Effector memory CD8-positive, alpha-beta T cell (primary cell): Measurements from ENCODE around the gene UGDH.
"Not testable (repeated sequence)": the region's sequence is repeated elsewhere in the genome, so short reads cannot be mapped to it uniquely, and the experiment has no call there.

Experiments
- ATAC-seq: fragments of 150-1000 bp; cut with Tn5 transposase; replicated peaks from 2 replicates; pipeline ENCODE4 v1.10.0; 2021; ENCODE audit warnings: mild to moderate bottlenecking, moderate library complexity
- DNase-seq, 3 experiments: peaks; one replicate each; pipeline ENCODE4 v3.0.0; 2021
- H3K27ac Mint-ChIP-seq, 2 donors: one replicate each; pipeline ENCODE4 v1.8.0; 2022; ENCODE audit warnings: mild to moderate bottlenecking in 2 of 2, mixed read lengths in 2 of 2, moderate library complexity in 2 of 2
- H3K27me3 Mint-ChIP-seq, 2 donors: one replicate each; pipeline ENCODE4 v1.8.0; 2022; ENCODE audit warnings: mixed read lengths in 2 of 2
- H3K36me3 Mint-ChIP-seq: one replicate; pipeline ENCODE4 v1.8.0; 2022; ENCODE audit warnings: mild to moderate bottlenecking, moderate library complexity, mixed read lengths; ENCODE audit not compliant: insufficient read depth
- H3K4me1 Mint-ChIP-seq, 2 donors: one replicate each; pipeline ENCODE4 v1.8.0; 2022; ENCODE audit warnings: low read depth in 2 of 2, mixed read lengths in 2 of 2
- H3K4me3 Mint-ChIP-seq, 2 donors: one replicate each; pipeline ENCODE4 v1.8.0; 2022; ENCODE audit warnings: mild to moderate bottlenecking in 2 of 2, mixed read lengths in 2 of 2, moderate library complexity in 2 of 2
- H3K9me3 Mint-ChIP-seq, 2 donors: one replicate each; pipeline ENCODE4 v1.8.0; 2022; ENCODE audit warnings: mixed read lengths in 2 of 2

Gene UGDH

DNA sequence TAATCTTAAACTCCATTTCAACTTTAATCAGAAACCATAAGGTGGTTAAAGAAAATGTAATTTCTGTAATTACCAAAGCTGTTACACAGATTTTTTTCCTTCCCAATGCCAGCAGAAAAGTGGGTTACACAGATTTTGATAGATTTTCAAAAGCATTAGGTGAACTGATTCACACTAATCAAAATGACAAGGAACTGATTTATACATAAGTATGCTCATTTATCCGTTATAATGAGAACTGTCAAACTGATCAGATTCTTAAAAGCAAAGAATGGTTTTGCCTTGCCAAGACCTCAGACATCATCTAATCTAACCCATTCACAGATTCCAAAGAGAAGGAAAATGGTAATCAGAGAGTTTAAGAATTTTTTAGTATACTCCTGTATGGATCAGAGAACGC lies 5.2 kb downstream of the UGDH start:
- H3K36me3 Mint-ChIP-seq: peaks cover 3% of the 10 kb centered on the region
- no peak for DNase-seq
- no peaks in the 10 kb centered on the region for H3K27me3 Mint-ChIP-seq
- H3K4me1 Mint-ChIP-seq: peaks cover 13 to 14% of the 10 kb centered on the region in 2 donors
- ATAC-seq: no peak
- no peaks in the 10 kb centered on the region for H3K9me3 Mint-ChIP-seq
- H3K4me3 Mint-ChIP-seq: no peak overlapping the region
- H3K27ac Mint-ChIP-seq: no peak overlapping the region

DNA sequence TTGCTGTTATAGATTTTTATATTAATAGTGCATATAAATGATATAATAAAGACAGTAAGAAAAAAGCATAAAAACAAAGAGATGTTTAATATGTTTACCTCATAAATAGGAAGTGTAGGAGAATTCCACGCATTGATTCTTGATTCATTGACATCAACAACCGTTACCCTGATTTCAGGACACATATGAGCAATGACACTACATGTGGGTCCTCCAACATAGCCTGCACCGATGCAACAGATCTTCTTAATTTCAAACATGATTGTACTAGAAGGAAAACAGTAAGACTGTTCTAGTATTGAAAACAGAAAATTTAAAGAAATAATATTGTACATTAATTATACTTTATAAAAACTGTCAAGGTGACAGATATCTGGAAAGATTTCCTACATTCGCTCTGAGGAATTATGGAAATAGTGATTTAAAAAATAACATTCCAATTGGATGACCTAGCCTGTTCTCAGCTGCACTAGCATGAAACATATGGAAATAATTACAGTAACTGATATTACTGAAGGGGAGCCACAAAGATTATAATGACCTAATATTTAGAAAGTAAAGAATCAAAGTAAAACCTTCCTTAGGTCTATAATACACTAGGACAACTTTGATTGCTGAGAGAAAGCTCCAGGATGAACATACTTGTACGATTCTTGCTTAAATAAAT lies 5.9 kb downstream of the UGDH start:
- Mint-ChIP-seq H3K36me3 (peaks cover 3% of the 10 kb centered on the region), H3K27ac (no peak overlapping the region), H3K9me3 (no peaks in the 10 kb centered on the region), H3K4me1 (peaks cover 9 to 10% of the 10 kb centered on the region in 2 donors), H3K27me3 (no peaks in the 10 kb centered on the region), H3K4me3 (no peak overlapping the region)
- DNase-seq: no peak
- no peak for ATAC-seq

GRCh38 chr4:39518484-39518883 lies 8.8 kb downstream of the UGDH start:
- H3K4me3 Mint-ChIP-seq: no peak overlapping the region
- peaks cover 7% of the 10 kb centered on the region for H3K36me3 Mint-ChIP-seq
- DNase-seq (no peak), ATAC-seq (no peak)
- no peaks in the 10 kb centered on the region for H3K9me3 Mint-ChIP-seq
- no peaks in the 10 kb centered on the region for H3K27me3 Mint-ChIP-seq
- H3K4me1 Mint-ChIP-seq: no peaks in the 10 kb centered on the region
- no peak overlapping the region for H3K27ac Mint-ChIP-seq

GRCh38 chr4:39516407-39516966 lies 10.8 kb downstream of the UGDH start:
- Mint-ChIP-seq H3K9me3 (no peaks in the 10 kb centered on the region), H3K27me3 (no peaks in the 10 kb centered on the region), H3K27ac (no peak overlapping the region), H3K36me3 (peaks cover 11% of the 10 kb centered on the region), H3K4me3 (no peak overlapping the region), H3K4me1 (no peaks in the 10 kb centered on the region)
- DNase-seq (no peak), ATAC-seq (no peak)

- ATAC-seq: not testable (repeated sequence)
Observed at GRCh38 chr4:39515669-39516401, 11.4 kb downstream of the UGDH start.

DNA sequence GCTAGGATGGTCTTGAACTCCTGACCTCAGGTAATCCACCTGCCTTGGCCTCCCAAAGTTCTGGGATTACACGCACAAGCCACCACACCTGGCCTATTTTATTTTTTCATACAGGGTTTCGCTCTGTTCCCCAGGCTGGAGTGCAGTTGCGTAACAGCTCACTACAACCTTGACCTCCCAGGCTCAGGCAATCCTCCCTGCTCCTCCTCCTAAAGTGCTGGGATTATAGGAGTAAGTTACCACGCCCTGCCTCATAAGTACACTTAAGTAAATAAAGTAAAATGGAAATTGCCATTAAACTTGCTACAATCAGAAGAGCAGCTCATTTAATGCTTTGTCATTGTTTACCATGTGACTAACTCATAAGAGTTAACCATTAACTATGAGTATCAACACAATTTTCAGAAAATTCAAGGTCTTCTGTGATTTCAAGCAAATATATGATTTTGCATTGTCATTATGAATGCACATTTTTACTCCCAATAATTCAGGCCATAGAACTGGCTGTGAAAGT lies 12.3 kb downstream of the UGDH start:
- ATAC-seq: no peak
- Mint-ChIP-seq H3K9me3 (no peaks in the 10 kb centered on the region), H3K27me3 (no peaks in the 10 kb centered on the region), H3K36me3 (peaks cover 16% of the 10 kb centered on the region), H3K27ac (no peak overlapping the region), H3K4me3 (no peak overlapping the region), H3K4me1 (no peaks in the 10 kb centered on the region)
- DNase-seq: no peak

More at GRCh38 chr4:39515669-39516401, 11.4 kb downstream of the UGDH start:
- not testable (repeated sequence) for H3K4me1 Mint-ChIP-seq, H3K27ac Mint-ChIP-seq, H3K4me3 Mint-ChIP-seq, H3K9me3 Mint-ChIP-seq, DNase-seq, H3K27me3 Mint-ChIP-seq
- peaks cover 11% of the 10 kb centered on the region for H3K36me3 Mint-ChIP-seq

GRCh38 chr4:39514266-39514665 lies 13.0 kb downstream of the UGDH start:
- DNase-seq, H3K27me3 Mint-ChIP-seq, H3K4me1 Mint-ChIP-seq, H3K9me3 Mint-ChIP-seq, H3K27ac Mint-ChIP-seq, ATAC-seq, H3K4me3 Mint-ChIP-seq: not testable (repeated sequence)
- peaks cover 23% of the 10 kb centered on the region for H3K36me3 Mint-ChIP-seq

GRCh38 chr4:39510348-39510929 lies 16.8 kb downstream of the UGDH start:
- no peaks in the 10 kb centered on the region for H3K4me1 Mint-ChIP-seq
- DNase-seq (no peak), ATAC-seq (no peak)
- H3K27me3 Mint-ChIP-seq: no peaks in the 10 kb centered on the region
- H3K9me3 Mint-ChIP-seq: no peaks in the 10 kb centered on the region
- peaks cover 51% of the 10 kb centered on the region for H3K36me3 Mint-ChIP-seq
- no peak overlapping the region for H3K27ac Mint-ChIP-seq
- H3K4me3 Mint-ChIP-seq: no peak overlapping the region

- Mint-ChIP-seq H3K27ac (no peak overlapping the region), H3K27me3 (no peaks in the 10 kb centered on the region), H3K36me3 (peaks cover 82% of the 10 kb centered on the region), H3K4me3 (no peak overlapping the region), H3K4me1 (no peaks in the 10 kb centered on the region), H3K9me3 (no peaks in the 10 kb centered on the region)
- no peak for ATAC-seq
- DNase-seq: no peak
Observed at GRCh38 chr4:39505581-39505980, 21.7 kb downstream of the UGDH start.

- DNase-seq (no peak), ATAC-seq (no peak)
- H3K36me3 Mint-ChIP-seq: peaks cover 83% of the 10 kb centered on the region
- H3K4me1 Mint-ChIP-seq: no peaks in the 10 kb centered on the region
- H3K9me3 Mint-ChIP-seq: no peaks in the 10 kb centered on the region
- no peak overlapping the region for H3K4me3 Mint-ChIP-seq
- no peaks in the 10 kb centered on the region for H3K27me3 Mint-ChIP-seq
- H3K27ac Mint-ChIP-seq: no peak overlapping the region
Observed at GRCh38 chr4:39504538-39504937, 22.7 kb downstream of the UGDH start.

DNA sequence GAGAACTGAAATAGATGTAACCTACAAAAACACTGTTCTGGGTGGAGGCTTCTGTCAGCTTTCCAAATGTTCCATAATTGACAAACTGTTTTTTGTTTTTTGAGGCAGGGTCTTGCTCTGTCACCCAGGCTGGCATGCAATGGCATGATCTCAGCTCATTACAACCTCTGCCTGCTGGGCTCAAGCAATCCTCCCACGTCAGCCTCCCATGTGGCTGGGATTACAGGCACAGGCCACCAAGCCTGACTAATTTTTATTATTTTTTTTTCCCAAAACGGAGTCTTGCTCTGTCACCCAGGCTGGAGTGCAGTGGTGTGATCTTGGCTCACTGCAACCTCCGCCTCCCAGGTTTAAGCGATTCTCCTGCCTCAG lies 24.6 kb downstream of the UGDH start:
- ATAC-seq, DNase-seq, H3K4me1 Mint-ChIP-seq, H3K9me3 Mint-ChIP-seq, H3K4me3 Mint-ChIP-seq, H3K27me3 Mint-ChIP-seq, H3K27ac Mint-ChIP-seq: not testable (repeated sequence)
- peaks cover 80% of the 10 kb centered on the region for H3K36me3 Mint-ChIP-seq

GRCh38 chr4:39502019-39502663 lies 25.1 kb downstream of the UGDH start:
- H3K9me3 Mint-ChIP-seq: no peaks in the 10 kb centered on the region
- peaks cover 75% of the 10 kb centered on the region for H3K36me3 Mint-ChIP-seq
- no peak for ATAC-seq

DNA sequence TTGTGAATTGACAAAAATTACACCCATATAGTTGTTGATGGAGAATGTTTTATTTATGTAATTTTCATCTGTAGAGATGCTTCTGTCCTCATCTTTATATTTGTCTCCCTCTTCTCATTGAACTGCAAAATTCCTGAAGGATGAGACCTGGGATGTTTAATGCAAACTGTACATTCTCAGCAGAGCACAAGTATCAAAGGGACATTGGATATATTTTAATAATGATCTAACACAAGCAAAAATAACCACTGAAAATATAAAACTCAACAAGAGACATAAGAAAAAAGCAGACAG lies 28.6 kb downstream of the UGDH start:
- Mint-ChIP-seq H3K4me3 (no peak overlapping the region), H3K4me1 (no peaks in the 10 kb centered on the region), H3K36me3 (peaks cover 43% of the 10 kb centered on the region), H3K27ac (no peak overlapping the region), H3K9me3 (no peaks in the 10 kb centered on the region), H3K27me3 (no peaks in the 10 kb centered on the region)
- DNase-seq (no peak), ATAC-seq (no peak)

More at GRCh38 chr4:39502019-39502663, 25.1 kb downstream of the UGDH start:
- no peaks in the 10 kb centered on the region for H3K27me3 Mint-ChIP-seq
- no peak for DNase-seq
- H3K4me3 Mint-ChIP-seq: no peak overlapping the region
- H3K27ac Mint-ChIP-seq: no peak overlapping the region
- no peaks in the 10 kb centered on the region for H3K4me1 Mint-ChIP-seq
